ENCODE measurements around the gene SYNRG. TPM values are rescaled to one million over a fixed set of nuclear protein-coding genes. Genes with fewer than 3 reads are reported as not detected.

Gene SYNRG
- total and polyA plus RNA-seq, 9 donors: 10.9 to 40.0 (median 31.1) TPM

GRCh38 chr17:37483311-37484039 is 125.7 kb downstream of the SYNRG start:
- no peak for TF ChIP-seq POLR2A (IDR thresholded peaks at IDR 0.05)
- TF ChIP-seq, protein P1, sequence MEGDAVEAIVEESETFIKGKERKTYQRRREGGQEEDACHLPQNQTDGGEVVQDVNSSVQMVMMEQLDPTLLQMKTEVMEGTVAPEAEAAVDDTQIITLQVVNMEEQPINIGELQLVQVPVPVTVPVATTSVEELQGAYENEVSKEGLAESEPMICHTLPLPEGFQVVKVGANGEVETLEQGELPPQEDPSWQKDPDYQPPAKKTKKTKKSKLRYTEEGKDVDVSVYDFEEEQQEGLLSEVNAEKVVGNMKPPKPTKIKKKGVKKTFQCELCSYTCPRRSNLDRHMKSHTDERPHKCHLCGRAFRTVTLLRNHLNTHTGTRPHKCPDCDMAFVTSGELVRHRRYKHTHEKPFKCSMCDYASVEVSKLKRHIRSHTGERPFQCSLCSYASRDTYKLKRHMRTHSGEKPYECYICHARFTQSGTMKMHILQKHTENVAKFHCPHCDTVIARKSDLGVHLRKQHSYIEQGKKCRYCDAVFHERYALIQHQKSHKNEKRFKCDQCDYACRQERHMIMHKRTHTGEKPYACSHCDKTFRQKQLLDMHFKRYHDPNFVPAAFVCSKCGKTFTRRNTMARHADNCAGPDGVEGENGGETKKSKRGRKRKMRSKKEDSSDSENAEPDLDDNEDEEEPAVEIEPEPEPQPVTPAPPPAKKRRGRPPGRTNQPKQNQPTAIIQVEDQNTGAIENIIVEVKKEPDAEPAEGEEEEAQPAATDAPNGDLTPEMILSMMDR (IDR thresholded peaks at IDR 0.05): no peak
- no peak for TF ChIP-seq EP300 (IDR thresholded peaks at IDR 0.05)
- Histone ChIP-seq H3K4me3 (no peak overlapping the region), H3K27ac (no peak overlapping the region), H3K36me3 (no peaks in the 10 kb centered on the region), H3K4me1 (ENCODE audit: insufficient read depth) (peaks cover 6% of the 10 kb centered on the region), H3K9me3 (no peaks in the 10 kb centered on the region), H3K27me3 (no peaks in the 10 kb centered on the region)
- peak in 2 of 5 donors; percentile 13 to 54 for DNase-seq
- WGBS, 3 donors: 15 to 22% (median 18%) methylated on average over 5 of the region's 5 CpGs
- intact Hi-C loops (cut with DNase I): no loop called here

- intact Hi-C loops (cut with DNase I): no loop called here
- no peak for DNase-seq
- Histone ChIP-seq H3K9me3 (no peaks in the 10 kb centered on the region), H3K27me3 (no peaks in the 10 kb centered on the region), H3K27ac (no peak overlapping the region), H3K4me3 (no peak overlapping the region), H3K36me3 (no peaks in the 10 kb centered on the region), H3K4me1 (ENCODE audit: insufficient read depth) (peaks cover 5% of the 10 kb centered on the region)
- TF ChIP-seq EP300 (IDR thresholded peaks at IDR 0.05): no peak
- TF ChIP-seq POLR2A (IDR thresholded peaks at IDR 0.05): no peak
- TF ChIP-seq, protein P1 (IDR thresholded peaks at IDR 0.05): no peak
- WGBS, 3 donors: 82 to 92% (median 88%) methylated on average over 9 of the region's 9 CpGs
Observed at GRCh38 chr17:37481001-37481665, 128.1 kb downstream of the SYNRG start.

- no peak for DNase-seq
- TF ChIP-seq, protein P1 (IDR thresholded peaks at IDR 0.05): no peak
- TF ChIP-seq POLR2A (IDR thresholded peaks at IDR 0.05): no peak
- no peak for TF ChIP-seq EP300 (IDR thresholded peaks at IDR 0.05)
- H3K4me3 ChIP-seq: no peak overlapping the region
- H3K36me3 ChIP-seq: no peaks in the 10 kb centered on the region
- no peaks in the 10 kb centered on the region for H3K27me3 ChIP-seq
- intact Hi-C loops (cut with DNase I): no loop called here
- 91 to 93% (median 92%) methylated on average over 2 of the region's 2 CpGs for WGBS, 3 donors
- peaks cover 5% of the 10 kb centered on the region for H3K4me1 ChIP-seq (ENCODE audit: insufficient read depth)
- no peaks in the 10 kb centered on the region for H3K9me3 ChIP-seq
- H3K27ac ChIP-seq: no peak overlapping the region
Observed at GRCh38 chr17:37480427-37480826, 128.8 kb downstream of the SYNRG start.

DNA sequence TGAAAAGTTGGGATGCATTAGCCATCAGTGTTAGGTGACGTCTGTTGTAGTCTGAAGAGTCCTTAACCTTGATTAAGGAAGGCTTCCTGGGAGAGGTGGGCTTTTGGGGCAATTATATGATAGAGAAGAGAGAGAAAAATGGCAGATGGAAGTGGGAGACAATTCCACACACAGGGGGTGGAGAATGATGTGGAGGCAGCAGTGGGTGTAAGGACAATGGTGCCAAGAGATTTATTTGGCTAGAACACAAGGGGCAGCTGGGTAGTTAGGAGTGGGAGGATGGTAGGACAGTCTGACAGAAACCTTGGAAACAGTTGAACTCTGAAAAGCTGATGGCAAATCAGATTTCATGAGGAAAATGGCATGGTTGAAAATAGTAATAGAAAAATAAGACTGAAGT is 130.2 kb downstream of the SYNRG start:
- TF ChIP-seq EP300 (IDR thresholded peaks at IDR 0.05): no peak
- Histone ChIP-seq H3K4me1 (ENCODE audit: insufficient read depth) (peaks cover 5% of the 10 kb centered on the region), H3K9me3 (no peaks in the 10 kb centered on the region), H3K27ac (no peak overlapping the region), H3K27me3 (no peaks in the 10 kb centered on the region), H3K36me3 (no peaks in the 10 kb centered on the region), H3K4me3 (no peak overlapping the region)
- no peak for DNase-seq
- 87 to 97% (median 90%) methylated on average over 1 of the region's 1 CpG for WGBS, 3 donors
- intact Hi-C loops (cut with DNase I): no loop called here

DNA sequence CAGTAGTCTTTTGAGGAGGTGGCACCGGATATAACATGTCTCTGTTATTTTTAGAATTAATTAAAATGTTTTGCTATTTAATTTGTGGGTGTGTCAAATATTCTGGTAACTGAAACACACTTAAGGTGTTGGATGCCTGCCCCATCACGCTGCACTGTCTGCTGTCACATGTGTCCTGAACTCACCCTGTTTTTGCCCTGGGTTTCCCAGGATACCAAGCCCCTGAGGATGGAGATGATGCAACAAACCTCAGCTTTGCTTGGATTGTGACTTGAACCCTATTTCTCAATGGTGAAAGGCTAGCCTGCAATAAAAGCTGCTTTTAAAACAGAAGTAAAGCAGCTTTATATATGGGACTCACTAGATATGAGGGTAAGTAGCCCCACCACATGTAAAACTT is 131.0 kb downstream of the SYNRG start:
- no peak overlapping the region for H3K4me3 ChIP-seq
- 76 to 82% (median 78%) methylated on average over 2 of the region's 2 CpGs for WGBS, 3 donors
- no peaks in the 10 kb centered on the region for H3K27me3 ChIP-seq
- TF ChIP-seq EP300 (IDR thresholded peaks at IDR 0.05) (no peak), POLR2A (IDR thresholded peaks at IDR 0.05) (no peak)
- TF ChIP-seq, protein P1 (IDR thresholded peaks at IDR 0.05): no peak
- no peaks in the 10 kb centered on the region for H3K36me3 ChIP-seq
- no peak for DNase-seq
- intact Hi-C loops (cut with DNase I): no loop called here
- no peaks in the 10 kb centered on the region for H3K9me3 ChIP-seq
- peaks cover 3% of the 10 kb centered on the region for H3K4me1 ChIP-seq (ENCODE audit: insufficient read depth)
- H3K27ac ChIP-seq: no peak overlapping the region
